CD4-positive, alpha-beta T cell (primary cell): ENCODE data around the gene RGS5. TPM values are rescaled to one million over a fixed set of nuclear protein-coding genes. Genes with fewer than 3 reads are reported as not detected.

Source experiments
- ATAC-seq: fragments of 200-7000 bp; cut with Tn5 transposase; one replicate; pipeline ENCODE4 v1.10.0; 2022; ENCODE audit warnings: mild to moderate bottlenecking; ENCODE audit not compliant: poor library complexity
- CTCF ChIA-PET: fragments of 350-600 bp; sonication (Branson Sonifier 250); formaldehyde crosslinking; loops from one replicate; lab custom pipeline; 2021; ENCODE audit warnings: antibody characterized with exemption, inconsistent platforms; lab: Charles Lee
- POLR2A ChIA-PET: fragments of 350-600 bp; sonication (Branson Sonifier 250); formaldehyde crosslinking; loops from one replicate; lab custom pipeline; 2021; ENCODE audit warnings: antibody characterized with exemption, inconsistent platforms; lab: Charles Lee
- DNase-seq, 14 experiments: peaks; one replicate each; pipeline ENCODE4 v3.0.0-alpha.2; 2013 to 2020; ENCODE audit warnings: mixed read lengths in 2 of 14
- H3K27ac ChIP-seq, 2 donors: one replicate each; pipeline versions ENCODE4 v1.5.1 to v1.7.0; 2013; ENCODE audit warnings: low read length in 2 of 2, low read depth in 1 of 2, mild to moderate bottlenecking in 1 of 2
- H3K27me3 ChIP-seq, 2 experiments: 1 replicate in 1 of 2; 2 replicates in 1 of 2; pipeline versions ENCODE4 v1.6.1 to v1.7.0; 2013; ENCODE audit warnings: low read length in 2 of 2, control low read depth in 1 of 2, mild to moderate bottlenecking in 1 of 2, moderate library complexity in 1 of 2; ENCODE audit not compliant: insufficient read depth in 2 of 2, control insufficient read depth in 1 of 2
- H3K36me3 ChIP-seq: one replicate; pipeline ENCODE4 v1.6.1; 2013; ENCODE audit warnings: low read length, control low read depth; ENCODE audit not compliant: insufficient read depth
- H3K4me1 ChIP-seq: one replicate; pipeline ENCODE4 v1.6.1; 2013; ENCODE audit warnings: low read length, control low read depth; ENCODE audit not compliant: insufficient read depth
- H3K4me3 ChIP-seq: one replicate; pipeline ENCODE4 v1.5.1; 2013; ENCODE audit warnings: mild to moderate bottlenecking, low read length, moderate library complexity
- H3K9me3 ChIP-seq, 2 experiments: 1 replicate in 1 of 2; 2 replicates in 1 of 2; pipeline versions ENCODE4 v1.6.1 to v1.7.0; 2013; ENCODE audit warnings: low read length in 2 of 2, mild to moderate bottlenecking in 2 of 2, control low read depth in 1 of 2, moderate library complexity in 1 of 2; ENCODE audit not compliant: control insufficient read depth in 1 of 2, insufficient read depth in 1 of 2
- H3K27ac Mint-ChIP-seq: one replicate; pipeline ENCODE4 v1.8.0; 2020; ENCODE audit warnings: mixed read lengths
- H3K27me3 Mint-ChIP-seq: one replicate; pipeline ENCODE4 v1.8.0; 2021; ENCODE audit warnings: mixed read lengths
- H3K36me3 Mint-ChIP-seq: one replicate; pipeline ENCODE4 v1.8.0; 2021; ENCODE audit warnings: low read depth, mixed read lengths
- H3K4me1 Mint-ChIP-seq: one replicate; pipeline ENCODE4 v1.8.0; 2021; ENCODE audit warnings: low read depth, mixed read lengths
- H3K4me3 Mint-ChIP-seq: one replicate; pipeline ENCODE4 v1.8.0; 2020; ENCODE audit warnings: mild to moderate bottlenecking, mixed read lengths
- H3K9me3 Mint-ChIP-seq: one replicate; pipeline ENCODE4 v1.8.0; 2020; ENCODE audit warnings: mixed read lengths
- intact Hi-C, 2 experiments: fragments of 100-400 bp; cut with DNase I in 1 of 2; cut with micrococcal nuclease in 1 of 2; formaldehyde crosslinking; loops; one replicate each; pipeline versions ENCODE4 v1.15.1 to v1.9.0; 2023 to 2025; cut with DNase I, micrococcal nuclease
- total RNA-seq, 174 experiments: library from RNA in 2 of 174; stranded (reverse) in 2 of 174; gene quantifications; one replicate each; pipeline ENCODE4 v1.2.3 and lab custom pipeline; 2021 to 2026
- TF ChIP-seq, protein P1 (sequence below): fragments of 200-600 bp; IDR thresholded peaks from one replicate; pipeline ENCODE4 v1.8.0; 2022; ENCODE audit warnings: antibody characterized with exemption, mild to moderate bottlenecking

The RGS5 gene
- total RNA-seq, 2 experiments from 2014 or later = 1.2 to 1.6 TPM

DNA sequence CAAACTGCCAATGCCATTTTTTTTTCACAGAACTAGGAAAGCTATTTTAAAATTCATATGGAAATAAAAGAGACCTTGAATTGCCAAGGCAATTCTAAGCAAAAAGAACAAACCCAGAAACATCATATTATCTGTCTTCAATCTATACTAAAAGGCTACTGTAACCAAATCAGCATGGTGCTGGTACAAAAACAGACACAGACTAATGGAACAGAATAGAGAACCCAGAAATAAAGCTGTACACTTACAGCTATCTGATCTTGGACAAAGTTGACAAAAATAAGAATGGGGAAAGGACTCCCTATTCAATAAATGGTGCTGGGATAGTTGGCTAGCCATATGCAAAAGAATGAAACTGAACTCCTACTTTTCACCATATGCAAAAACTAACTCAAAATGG is 83.0 kb downstream of the RGS5 start:
- Mint-ChIP-seq H3K36me3 (no peaks in the 10 kb centered on the region), H3K27ac (no peak overlapping the region), H3K9me3 (no peaks in the 10 kb centered on the region), H3K4me1 (no peaks in the 10 kb centered on the region), H3K4me3 (no peak overlapping the region), H3K27me3 (peaks cover 17% of the 10 kb centered on the region)
- Histone ChIP-seq H3K4me3 (no peak overlapping the region), H3K9me3 (no peaks in the 10 kb centered on the region), H3K27me3 (peaks cover 0 to 3% of the 10 kb centered on the region in 2 experiments), H3K4me1 (no peaks in the 10 kb centered on the region), H3K27ac (no peak overlapping the region), H3K36me3 (no peaks in the 10 kb centered on the region)
- CTCF ChIA-PET = no interaction called here
- DNase-seq (no peak), ATAC-seq (no peak)
- POLR2A ChIA-PET = no interaction called here
- intact Hi-C loops = no loop called here
- TF ChIP-seq, protein P1, sequence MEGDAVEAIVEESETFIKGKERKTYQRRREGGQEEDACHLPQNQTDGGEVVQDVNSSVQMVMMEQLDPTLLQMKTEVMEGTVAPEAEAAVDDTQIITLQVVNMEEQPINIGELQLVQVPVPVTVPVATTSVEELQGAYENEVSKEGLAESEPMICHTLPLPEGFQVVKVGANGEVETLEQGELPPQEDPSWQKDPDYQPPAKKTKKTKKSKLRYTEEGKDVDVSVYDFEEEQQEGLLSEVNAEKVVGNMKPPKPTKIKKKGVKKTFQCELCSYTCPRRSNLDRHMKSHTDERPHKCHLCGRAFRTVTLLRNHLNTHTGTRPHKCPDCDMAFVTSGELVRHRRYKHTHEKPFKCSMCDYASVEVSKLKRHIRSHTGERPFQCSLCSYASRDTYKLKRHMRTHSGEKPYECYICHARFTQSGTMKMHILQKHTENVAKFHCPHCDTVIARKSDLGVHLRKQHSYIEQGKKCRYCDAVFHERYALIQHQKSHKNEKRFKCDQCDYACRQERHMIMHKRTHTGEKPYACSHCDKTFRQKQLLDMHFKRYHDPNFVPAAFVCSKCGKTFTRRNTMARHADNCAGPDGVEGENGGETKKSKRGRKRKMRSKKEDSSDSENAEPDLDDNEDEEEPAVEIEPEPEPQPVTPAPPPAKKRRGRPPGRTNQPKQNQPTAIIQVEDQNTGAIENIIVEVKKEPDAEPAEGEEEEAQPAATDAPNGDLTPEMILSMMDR = no peak

GRCh38 chr1:163115887-163116286 is 86.8 kb downstream of the RGS5 start:
- H3K36me3 Mint-ChIP-seq = no peaks in the 10 kb centered on the region
- Histone ChIP-seq H3K9me3 (no peaks in the 10 kb centered on the region), H3K4me1 (no peaks in the 10 kb centered on the region), H3K27me3 (peaks cover 0 to 3% of the 10 kb centered on the region in 2 experiments), H3K36me3 (no peaks in the 10 kb centered on the region), H3K27ac (no peak overlapping the region), H3K4me3 (no peak overlapping the region)
- intact Hi-C loops = no loop called here
- POLR2A ChIA-PET = no interaction called here
- TF ChIP-seq, protein P1 = no peak
- H3K4me3 Mint-ChIP-seq = no peak overlapping the region
- no peaks in the 10 kb centered on the region for H3K9me3 Mint-ChIP-seq
- CTCF ChIA-PET = no interaction called here
- DNase-seq = no peak
- peaks cover 20% of the 10 kb centered on the region for H3K27me3 Mint-ChIP-seq
- no peak for ATAC-seq
- no peaks in the 10 kb centered on the region for H3K4me1 Mint-ChIP-seq
- no peak overlapping the region for H3K27ac Mint-ChIP-seq

DNA sequence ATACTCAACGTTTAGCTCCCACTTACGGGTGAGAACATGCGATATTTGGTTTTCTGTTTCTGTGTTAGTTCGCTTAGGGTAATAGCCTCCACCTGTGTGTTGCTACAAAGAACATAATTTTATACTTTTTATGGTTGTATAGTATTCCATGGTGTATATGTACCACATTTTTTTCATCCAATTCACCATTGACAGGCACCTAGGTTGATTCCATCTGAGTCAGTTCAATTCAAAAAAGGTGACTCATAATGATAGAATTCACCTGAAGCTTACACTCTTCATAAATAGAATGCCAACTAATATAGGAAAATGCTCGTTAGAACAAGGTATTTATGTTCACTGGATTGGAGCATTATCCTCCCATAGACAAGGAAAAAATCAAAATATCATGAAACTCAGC is 95.1 kb downstream of the RGS5 start:
- H3K4me3 ChIP-seq = no peak overlapping the region
- TF ChIP-seq, protein P1 = no peak

More for the DNA sequence above, 95.1 kb downstream of the RGS5 start:
- no peak overlapping the region for H3K27ac Mint-ChIP-seq
- H3K27ac ChIP-seq = no peak overlapping the region
- peaks cover 0 to 7% of the 10 kb centered on the region in 2 experiments for H3K9me3 ChIP-seq
- intact Hi-C loops = no loop called here
- DNase-seq = no peak
- no peaks in the 10 kb centered on the region for H3K36me3 ChIP-seq
- H3K9me3 Mint-ChIP-seq = peaks cover 2% of the 10 kb centered on the region
- H3K27me3 Mint-ChIP-seq = peaks cover 25% of the 10 kb centered on the region
- no peaks in the 10 kb centered on the region for H3K4me1 ChIP-seq
- CTCF ChIA-PET = no interaction called here
- H3K27me3 ChIP-seq = no peaks in the 10 kb centered on the region
- POLR2A ChIA-PET = no interaction called here
- H3K4me3 Mint-ChIP-seq = no peak overlapping the region
- no peak for ATAC-seq
- no peaks in the 10 kb centered on the region for H3K4me1 Mint-ChIP-seq
- H3K36me3 Mint-ChIP-seq = no peaks in the 10 kb centered on the region
